HG03469 (cell line): Measurements from ENCODE around the gene RPS2.
"Not testable (repeated sequence)": the region's sequence is repeated elsewhere in the genome, so short reads cannot be mapped to it uniquely, and the experiment has no call there.

Experiments
- ATAC-seq: cut with Tn5 transposase; IDR thresholded peaks from one replicate; pipeline ENCODE4 v1.9.1; 2021; ENCODE audit warnings: mild to moderate bottlenecking, moderate library complexity, moderate number of reproducible peaks; ENCODE audit not compliant: unreplicated experiment

RPS2 gene

DNA sequence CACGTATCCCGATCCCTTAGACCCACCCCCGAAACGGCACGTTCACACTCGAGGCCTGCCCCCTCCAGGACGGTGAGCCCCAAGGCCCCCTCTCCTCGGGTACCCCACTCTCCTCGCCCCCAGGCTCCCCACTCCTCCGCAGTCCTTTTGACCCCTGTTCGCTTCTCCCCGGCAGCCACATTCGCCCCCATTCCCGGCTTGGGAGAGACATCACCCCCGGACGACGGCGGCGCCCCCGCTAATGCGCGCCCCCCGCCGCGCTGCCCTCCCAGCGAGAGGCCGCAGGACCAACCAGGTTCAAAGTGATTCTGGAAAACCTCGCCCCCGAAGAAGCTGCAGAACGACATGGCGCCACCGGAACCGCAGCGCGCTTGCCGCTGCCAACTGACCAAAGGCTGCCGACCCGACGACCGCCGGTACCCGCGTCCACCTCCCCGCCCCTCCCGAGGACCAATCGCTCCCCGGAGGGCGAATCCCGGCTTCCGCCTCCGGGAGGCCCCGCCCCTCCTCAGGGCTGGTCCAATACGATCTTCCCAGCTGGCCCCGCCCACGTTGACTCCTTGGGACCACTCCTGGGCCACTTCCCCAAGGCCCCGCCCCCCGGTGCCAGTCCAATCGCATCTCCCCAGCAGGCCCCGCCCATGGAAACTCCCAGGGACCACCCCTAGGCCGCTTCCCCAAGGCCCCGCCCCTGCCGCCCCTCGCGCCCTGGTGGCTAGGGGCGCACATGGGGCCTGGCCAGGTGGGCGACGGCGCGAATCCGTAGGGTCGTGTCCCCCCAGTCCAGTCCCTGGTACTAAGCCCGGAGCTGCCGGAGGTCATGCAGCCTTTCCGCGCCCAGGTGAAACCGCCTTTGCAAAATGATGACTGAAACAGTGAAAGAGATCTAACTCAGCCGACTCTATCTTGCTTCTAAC, 21.6 kb downstream of the RPS2 start, which contains the start of gene MSRB1:
Gene MSRB1 (minus strand): TSS at position 390 of the 917 bp plus-strand sequence. CDS start 43 bp downstream, at position 347.
- peak; percentile 80 for ATAC-seq

DNA sequence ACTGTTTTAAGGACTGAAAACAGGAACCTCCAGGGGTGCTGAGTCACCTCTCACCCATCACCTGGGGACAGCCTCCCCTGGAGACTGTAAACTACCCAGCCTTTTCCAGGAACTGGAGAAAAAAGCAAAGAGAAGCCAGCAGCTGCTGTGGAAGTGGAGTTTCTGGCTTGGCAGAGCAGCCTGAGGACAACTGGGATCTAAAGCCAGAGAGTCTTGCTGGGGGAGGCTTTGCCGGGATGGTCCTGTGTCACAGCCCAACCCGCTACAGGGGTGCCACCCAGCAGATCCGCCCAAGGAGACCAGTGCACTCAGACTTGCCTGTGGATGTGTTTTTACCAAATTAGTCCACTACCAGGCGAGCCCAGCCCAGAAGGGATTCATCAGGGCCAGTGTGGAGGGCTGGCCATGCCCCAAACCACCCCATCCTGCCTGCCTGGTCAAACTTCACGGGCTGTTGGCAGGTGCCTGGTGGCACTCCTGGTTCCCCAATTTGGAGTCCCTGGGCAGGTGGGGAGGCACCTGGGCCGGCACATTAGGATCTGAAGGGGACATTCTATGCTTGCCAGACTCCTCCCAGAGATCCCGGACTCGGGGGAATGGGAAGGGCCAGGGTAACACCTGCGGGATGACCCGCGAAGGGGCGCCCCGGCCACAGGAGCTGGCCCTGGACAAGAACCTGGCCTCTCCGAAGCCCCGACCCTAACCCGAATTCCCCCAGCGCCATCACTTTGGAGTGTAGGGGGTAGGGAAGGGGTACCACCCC, 22.4 kb downstream of the RPS2 start:
- ATAC-seq = no peak

DNA sequence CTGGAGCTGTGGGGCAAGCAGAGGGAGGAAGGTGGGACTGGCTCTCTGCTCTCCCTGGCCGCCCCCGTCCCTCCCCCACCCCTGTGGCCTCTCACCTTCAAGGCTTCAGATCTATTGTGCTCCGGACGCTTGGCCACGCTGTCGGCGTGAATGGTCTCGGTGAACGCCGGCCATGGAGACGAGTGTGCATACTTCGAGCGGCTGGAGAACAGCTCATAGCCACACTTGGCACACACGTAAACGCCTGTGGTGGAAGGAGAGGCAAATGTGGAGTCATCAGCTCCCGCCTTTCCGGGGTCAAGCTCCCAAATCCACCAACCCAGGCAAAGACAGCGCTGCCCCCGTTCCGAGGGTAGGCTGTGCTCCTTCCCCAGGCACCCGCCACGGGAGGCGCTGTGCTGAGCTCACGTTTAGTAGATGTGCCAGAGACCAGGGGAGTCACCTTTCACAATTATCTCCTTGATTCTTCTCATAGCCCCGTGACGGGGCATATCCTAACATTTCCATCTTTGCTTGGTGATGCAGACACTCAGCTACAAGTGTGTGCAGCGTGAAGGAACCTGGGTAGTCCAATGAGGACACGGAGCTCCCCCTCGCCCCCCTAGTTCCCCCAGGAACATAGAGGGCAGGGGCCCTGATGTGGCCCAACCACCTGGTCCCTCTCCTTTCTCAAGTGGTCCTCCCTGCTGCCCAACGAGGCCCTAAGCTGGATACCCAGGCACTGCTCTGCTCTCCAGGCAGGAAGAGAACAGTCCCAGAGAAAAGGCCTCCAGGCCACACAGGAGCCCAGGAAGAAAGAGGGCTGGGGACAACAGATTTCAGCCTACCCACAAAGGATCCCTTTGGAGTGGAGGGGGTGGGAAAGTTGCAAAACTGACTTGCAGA, 23.2 kb downstream of the RPS2 start:
- no peak for ATAC-seq

DNA sequence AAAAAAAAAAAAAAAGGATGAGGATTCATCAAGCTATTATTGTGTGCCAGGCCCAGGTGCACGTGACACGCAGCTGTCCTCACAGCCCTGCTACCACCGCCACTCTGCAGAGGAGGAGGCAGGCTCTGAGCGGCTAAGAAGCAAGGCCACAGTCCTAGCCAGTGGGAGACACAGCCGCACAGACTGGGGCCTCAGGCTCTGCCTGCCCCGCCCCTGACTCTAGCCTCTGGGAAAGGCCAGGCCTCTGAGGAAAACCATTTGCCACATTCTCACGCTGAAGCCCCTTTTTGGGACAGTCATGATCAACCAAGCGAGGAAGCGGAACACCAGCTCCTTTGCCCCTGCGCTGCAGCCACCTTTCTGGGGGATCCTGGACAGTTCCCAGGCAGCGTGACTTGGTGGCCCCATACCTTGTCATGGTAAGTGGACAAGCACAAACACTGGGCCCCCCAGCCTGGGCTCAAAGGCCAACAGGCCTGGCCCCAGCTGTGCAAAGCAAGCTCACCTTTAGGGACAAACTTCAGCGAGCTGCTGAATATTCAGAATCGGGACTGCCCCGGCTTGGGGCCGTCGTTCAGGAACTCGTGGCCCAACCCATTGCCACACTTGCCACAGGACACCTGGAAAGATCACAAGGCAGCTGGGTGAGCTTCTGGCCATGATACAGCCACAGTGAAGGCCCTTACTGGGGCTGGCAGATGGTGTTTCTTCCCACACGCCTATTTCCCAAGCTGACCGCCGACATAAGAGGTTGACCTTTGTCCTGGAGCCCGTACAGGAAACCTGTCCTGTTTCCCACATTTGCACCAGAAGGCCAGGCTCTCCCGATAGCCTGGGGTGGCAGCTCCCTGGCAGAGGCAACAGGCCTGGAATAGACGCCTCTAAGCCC, 24.1 kb downstream of the RPS2 start:
- no peak for ATAC-seq

DNA sequence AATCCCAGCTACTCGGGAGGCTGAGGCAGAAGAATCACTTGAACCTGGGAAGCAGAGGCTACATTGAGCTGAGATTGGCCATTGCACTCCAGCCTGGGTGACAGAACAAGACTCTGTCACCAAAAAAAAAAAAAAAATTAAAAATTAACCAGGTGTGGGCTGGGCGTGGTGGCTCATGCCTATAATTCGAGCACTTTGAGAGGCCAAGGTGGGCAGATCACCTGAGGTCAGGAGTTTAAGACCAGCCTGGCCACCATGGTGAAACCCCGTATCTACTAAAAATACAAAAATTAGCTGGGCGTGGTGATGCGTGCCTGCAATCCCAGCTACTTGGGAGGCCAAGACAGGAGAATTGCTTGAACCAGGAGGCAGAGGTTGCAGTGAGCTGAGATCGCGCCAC, 24.8 kb downstream of the RPS2 start:
- not testable (repeated sequence) for ATAC-seq

DNA sequence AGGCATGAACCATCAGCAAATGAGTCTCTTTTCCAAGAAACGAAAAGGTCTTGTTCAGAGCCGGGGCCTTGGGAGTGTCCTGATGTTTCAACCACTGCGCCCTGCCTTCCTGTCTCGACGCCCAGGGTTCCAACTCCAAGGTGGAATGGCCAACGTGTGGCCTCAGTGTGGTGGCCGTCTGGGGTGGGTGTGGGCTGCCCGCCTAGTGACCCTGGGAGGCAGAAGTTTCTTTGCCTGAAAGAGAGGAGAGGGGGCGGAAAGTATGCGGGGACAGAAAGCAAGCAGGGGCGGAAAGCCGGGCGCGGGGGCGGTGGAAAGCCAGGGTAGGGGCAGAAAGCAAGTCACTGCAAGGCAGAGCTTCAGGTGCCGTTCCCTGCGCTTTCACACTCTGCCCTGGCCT, 25.7 kb downstream of the RPS2 start:
- ATAC-seq = no peak

DNA sequence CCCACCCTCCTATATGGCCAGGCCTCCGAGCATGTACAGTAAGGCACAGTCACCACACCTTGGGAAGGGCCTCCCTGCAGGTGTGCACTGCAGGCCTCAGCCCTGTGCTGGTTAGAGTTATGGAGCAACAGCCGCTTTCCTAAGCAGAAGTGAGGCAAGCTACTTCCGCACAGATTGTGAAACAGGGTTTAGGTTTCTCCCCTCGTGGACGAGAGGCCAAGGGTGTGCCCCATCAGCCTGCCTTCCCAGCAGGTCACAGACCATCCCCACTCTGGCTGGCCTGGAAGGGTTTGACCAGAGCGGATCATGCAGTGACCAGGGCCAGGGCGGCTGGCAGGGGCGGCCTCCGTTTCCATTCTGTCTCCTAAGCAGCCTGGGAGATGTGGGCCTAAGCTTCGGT, 26.3 kb downstream of the RPS2 start:
- no peak for ATAC-seq

DNA sequence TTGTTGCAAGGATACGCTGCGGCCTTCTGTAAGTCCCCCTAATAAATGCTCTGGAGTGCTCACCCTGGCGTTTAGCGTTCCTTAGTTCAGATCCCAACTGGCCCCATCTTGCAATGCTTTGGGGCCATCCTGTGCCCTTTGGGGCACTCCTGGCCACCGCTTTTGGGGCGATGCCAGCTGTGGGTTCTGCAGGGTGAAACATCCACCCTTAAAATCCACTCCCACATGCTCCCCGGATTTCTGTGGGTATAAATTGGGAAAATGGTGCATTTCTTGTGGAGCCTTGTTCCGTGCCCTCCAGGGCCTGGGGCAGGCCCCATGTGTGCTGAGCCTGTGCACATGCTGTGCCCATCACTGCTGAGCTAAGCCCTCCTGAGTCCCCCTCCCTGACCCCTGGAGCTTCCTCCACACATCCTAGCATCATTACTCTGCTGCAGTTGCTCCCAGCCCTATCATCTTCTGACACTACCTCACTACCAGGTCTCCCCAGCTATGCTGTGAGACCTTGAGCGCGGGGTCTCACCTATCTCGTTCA, 27.6 kb downstream of the RPS2 start:
- ATAC-seq = no peak

DNA sequence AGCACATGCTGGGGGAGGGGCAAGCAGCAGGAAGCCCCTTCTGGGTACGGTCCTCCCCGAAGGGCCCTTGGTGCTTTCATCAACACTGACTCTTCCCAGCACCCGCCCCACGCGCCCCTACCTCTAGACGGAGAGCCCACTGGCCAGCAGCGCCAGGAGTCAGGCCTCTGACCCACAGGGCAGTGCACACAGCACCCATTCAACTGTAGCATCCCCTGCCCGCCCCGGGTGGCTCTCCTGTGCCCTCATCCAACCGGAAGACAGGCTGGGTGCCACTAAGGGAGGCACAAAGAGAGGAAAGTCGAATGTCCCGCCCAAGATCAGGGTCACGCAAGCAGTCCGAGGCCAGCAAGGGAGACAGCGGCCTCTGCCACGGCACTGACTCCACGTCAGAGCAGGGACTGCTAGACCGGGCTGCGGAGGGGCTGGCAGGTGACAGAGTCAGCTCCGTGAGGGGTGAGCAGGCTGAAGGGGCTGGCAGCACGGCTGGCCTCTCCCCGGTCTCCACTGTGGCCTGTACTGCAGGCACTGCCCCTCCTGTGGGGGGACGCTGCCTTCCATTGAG, 31.4 kb downstream of the RPS2 start:
- ATAC-seq = no peak

DNA sequence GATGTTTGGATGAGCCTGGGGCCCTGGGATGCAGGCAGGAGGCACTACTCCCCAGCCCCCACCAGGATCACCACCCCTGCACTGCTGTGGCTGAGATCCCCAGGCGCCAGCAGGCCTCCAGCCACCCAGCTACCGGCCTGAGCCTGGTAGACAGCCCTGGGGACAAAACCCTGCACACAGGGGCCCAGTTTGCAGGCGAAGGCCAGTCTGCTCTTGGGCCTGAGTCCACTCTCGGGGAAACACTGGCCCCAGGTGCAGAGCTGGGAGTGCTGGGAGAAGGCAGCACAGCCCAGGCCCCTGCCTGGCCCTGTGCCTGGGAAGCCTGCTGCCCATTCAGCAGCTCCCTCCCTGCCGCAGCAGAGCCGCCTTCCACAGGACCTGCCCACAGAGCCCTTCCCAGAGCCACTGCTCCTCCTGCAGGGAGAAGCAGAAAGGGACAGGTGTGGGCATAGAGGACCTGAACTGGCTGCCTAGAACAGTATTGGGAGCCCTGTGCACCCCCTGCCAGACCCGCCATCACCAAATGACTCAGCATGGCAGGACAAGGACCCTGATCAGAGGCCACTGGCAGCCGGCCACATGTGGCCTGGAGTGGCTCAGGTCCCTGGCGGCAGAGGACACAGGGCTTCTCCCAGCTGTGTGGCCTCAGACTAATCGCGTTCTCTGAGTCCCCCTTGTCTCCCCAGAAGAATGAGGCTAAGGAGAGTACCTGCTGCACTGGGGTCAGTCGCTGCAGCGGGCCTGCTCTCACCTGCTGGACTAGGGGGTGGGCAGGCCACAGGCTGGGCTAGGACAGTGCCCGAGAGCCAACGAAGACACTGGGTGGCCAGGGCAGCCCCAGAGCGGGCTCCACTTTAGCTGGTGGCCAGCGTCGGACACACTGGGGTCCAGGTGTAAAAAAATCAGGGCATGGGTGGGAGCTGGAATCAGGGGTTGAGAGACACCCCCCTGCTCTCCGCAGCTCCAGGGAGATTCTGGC, 32.3 kb downstream of the RPS2 start:
- ATAC-seq = no peak

DNA sequence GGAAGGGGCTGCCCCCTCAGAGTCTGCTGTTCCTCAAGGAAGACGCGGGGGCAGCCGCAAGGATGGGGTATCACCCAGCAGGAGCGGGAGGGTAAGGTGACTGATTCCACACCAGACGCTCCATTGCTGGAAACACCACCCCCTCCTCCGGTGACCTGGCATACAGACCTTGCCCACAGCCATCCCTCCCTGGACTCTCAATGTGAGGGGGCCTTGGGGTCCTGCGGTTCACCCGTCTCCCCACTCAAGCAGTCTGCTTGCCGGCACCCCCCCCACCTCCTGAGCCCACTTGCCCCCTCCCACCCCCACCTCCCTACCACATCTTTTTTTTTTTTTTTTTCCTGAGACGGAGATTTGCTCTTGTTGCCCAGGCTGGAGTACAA, 34.3 kb downstream of the RPS2 start:
- no peak for ATAC-seq

DNA sequence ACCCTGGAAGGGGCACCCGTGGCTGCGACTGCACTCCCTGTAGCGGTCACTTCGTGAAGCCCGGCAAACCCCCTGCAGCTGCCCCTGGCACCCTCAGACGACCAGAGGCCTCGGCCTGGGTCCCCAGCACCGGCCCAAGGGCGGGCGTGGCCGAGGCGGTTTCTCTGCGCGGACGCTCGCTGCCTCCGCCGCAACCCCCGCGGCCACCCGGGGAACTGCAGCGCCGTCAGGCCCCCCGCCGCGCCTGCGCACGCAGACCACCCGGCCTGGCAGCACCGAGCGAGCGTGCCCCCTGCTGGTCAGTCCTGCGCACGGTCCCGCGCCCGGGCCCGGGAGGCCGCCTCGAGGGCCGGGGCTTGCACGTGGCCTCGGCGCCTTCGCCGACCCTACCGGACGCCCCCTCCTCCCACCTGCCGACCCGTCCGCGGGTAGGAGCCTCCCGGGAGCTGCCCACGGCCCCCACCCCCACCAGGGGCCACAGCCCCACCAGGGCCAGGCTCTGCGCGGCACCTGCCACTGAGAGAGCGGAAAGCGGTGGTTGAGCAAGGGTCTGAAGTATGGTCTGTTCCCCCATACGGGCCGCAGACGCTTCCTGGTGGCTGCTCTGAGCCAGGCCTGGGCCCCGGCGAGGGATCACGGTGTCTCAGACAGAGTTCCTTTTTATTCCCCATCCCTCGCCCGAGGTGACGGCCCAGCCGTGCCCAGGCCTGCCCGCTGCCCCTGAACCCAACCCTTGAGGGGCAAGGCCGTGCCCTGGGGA, 34.9 kb downstream of the RPS2 start:
- ATAC-seq = peak; percentile 78

DNA sequence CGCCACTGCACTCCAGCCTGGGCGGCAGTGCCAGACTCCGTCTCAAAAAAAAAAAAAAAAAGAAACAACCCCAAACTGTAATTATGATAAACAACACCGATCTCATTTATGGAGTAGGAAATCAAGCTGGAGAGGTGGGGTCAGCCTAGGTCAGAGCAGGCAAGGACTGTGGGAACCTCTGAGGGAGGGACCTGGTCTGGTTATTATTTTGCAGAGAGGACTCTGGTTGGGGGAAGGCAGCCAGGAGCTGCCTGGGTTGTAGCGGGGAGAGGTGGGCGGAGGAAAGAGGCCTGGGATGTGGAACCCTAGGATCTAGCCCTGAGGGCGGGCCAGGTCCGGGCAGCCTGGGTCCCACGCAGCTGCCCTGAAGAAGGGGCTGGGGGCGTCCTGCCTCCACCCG, 35.5 kb downstream of the RPS2 start:
- ATAC-seq = no peak

DNA sequence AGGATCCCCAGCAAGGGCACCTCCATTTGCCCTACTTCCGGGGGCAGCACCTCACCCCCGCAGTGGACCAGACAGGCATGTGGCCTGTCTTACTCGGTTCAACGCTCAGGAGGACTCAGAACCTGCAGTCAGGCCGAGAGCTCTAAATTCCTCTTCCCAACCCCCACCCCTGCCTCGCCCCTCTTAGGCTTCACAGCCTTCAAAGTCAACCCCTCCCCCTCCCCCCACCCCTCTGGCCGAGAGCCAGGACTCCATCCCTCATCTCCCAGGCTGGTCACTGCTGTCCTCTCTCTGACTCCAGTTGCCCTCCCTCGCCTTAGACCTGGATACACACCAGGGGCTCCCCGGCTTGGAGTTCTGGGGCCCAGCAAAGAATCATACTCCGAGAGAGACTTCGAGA, 38.4 kb downstream of the RPS2 start:
- ATAC-seq = no peak

DNA sequence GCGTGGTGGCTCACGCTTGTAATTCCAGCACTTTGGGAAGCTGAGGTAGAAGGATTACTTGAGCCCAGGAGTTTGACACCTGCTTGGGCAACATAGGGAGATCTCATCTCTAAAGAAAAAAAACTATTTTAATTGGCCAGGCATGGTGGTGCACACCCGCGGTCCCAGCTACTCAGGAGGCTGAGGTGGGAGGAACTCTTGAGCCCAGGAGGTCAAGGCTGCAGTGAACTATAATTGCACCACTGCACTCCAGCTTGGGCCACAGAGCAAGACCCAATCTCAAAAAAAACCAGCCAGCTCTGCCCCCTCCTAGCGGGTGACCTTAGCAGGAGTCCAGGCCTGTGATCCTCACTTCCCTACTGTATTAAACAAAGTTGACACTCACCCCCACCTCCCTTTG, 40.5 kb downstream of the RPS2 start:
- no peak for ATAC-seq

DNA sequence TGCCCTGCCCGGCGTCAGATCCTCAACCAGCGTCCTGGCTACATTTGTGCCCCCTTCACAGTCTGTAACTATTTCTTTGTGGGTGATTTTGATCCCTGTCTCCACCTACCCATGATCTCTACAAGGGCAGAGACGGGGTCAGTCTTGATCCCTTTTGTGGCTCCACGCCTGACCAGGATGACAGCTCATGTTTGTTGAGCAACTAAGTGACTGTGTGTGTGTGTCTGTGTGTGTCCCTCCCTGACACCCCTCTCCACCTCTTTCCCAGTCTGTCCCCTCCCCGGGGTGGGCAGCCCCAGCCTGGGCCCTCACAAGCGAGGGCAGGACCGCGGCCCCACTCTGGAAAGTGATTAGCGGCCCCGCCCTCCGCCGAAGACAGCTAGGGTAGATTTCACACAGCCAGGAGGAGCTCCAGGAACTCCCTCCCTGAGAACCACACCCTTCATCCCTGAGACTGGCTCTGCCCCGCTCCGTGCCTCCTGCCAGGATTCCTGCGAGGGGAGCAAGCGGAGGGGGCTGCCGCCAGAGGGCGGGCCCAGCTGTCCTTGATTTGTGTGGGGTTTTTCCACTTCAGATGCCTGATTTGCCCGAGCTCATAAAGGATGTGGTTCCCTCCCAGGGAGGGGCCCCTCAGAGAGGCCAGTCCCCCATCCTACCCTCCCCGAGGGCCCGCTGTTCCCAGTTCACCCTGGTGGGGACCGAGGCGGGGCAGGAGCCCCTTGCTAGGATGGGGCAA, 41.2 kb downstream of the RPS2 start:
- no peak for ATAC-seq

DNA sequence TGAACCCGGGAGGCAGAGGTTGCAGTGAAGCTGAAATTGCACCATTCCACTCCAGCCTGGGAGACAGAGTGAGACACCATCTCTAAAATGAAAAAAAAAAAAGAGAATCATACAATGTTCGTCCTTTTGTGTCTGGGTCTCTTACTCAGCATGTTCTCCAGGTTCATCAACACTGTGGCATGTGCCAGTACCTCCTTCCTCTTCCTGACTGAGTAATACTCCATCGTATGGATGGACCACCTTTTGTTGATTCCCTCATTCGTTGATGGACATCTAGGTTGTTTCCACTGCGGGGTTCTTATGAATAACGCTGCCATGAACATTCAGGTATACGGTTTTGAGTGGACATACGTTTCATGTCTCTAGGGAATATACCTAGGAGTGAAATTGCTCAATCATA, 42.3 kb downstream of the RPS2 start:
- no peak for ATAC-seq
